ENCODE results near the gene LALBA.

LALBA gene

DNA sequence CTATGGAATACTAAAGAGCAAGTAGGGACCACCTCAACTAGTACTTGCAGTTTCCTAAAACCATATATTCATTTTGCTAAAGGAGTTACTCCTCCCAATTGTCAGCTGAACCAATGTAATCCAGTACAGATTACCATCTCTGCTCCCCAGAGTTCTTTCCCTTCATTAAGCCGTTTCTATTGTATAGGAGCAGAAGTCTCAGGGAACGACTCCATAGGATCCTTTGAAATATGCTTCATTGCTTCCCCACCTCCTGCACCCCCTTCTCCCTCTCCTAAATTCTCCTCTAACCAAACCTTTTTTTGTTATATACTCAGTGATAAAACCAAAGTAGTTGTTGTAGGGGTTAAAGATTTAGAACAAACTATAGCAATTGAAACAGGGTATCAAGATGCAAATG is 30.7 kb upstream of the LALBA start:
- no peak for DNase-seq (ENCODE audit: low spot score)
- Histone ChIP-seq H3K27ac (no peak overlapping the region), H3K4me3 (no peak overlapping the region)
- TF ChIP-seq, protein P1, sequence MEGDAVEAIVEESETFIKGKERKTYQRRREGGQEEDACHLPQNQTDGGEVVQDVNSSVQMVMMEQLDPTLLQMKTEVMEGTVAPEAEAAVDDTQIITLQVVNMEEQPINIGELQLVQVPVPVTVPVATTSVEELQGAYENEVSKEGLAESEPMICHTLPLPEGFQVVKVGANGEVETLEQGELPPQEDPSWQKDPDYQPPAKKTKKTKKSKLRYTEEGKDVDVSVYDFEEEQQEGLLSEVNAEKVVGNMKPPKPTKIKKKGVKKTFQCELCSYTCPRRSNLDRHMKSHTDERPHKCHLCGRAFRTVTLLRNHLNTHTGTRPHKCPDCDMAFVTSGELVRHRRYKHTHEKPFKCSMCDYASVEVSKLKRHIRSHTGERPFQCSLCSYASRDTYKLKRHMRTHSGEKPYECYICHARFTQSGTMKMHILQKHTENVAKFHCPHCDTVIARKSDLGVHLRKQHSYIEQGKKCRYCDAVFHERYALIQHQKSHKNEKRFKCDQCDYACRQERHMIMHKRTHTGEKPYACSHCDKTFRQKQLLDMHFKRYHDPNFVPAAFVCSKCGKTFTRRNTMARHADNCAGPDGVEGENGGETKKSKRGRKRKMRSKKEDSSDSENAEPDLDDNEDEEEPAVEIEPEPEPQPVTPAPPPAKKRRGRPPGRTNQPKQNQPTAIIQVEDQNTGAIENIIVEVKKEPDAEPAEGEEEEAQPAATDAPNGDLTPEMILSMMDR (IDR thresholded peaks at IDR 0.05): no peak

DNA sequence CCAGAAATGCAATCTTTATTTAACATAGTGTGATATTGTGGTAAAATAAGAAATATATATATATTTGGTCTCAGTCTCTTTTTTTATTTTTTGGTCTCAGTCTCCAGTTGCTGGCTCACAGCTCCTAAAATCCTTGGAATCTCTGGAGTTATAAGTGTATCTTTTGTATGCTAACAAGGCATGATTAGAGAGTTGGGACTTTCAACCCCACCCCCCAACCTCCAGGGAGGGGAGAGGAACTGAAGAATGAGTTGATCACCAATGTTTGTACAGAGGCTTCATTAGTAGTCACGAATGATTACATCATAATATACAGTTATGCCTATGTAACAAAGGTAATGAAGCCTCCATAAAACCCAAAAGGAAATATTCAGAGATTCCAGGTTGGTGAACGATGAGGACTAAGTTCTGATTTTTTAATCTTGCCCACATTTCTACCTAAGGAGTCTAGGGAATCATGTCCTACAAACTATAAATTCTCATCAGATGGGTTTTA is 22.8 kb upstream of the LALBA start:
- Histone ChIP-seq H3K4me3 (no peak overlapping the region), H3K27ac (no peak overlapping the region)
- DNase-seq (ENCODE audit: low spot score): no peak
- TF ChIP-seq, protein P1 (IDR thresholded peaks at IDR 0.05): no peak

DNA sequence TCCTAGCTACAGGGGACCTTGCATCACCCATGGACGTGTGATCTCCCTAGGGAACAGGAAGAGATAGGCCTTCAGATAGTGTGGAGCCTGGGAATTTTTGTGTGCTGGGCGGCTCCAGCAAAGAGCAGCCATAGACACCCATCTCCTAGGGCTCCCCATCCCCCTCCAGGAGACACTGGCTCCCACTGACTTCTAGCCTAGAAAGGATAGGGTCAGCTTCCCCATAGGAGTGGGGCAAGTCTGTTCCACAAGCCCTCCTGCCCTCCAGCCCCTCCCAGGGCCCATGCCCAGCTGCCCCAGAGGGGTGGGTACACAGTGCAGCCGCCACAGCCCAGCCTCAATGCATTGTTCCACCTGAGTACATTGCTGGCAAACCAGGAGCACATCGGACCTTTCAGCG is 16.5 kb upstream of the LALBA start:
- Histone ChIP-seq H3K27ac (no peak overlapping the region), H3K4me3 (no peak overlapping the region)
- TF ChIP-seq, protein P1 (IDR thresholded peaks at IDR 0.05): no peak
- DNase-seq (ENCODE audit: low spot score): no peak

DNA sequence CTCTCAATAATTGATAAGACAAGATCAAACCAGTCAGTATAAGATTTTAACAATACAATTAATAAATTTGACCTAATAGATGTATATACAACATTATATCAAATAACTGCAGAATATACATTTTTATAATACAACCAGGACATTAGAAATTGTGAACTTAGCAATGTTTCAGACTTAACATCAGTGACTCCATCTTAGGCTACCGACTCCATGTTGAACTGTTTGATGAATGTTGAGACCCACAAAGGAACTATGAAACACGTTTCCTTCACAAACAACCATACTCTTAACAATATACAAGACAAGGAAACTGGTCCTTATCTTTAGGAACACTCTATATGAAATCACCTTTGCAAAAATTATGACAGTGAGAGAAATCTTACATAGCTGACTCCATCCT is 13.9 kb upstream of the LALBA start:
- DNase-seq (ENCODE audit: low spot score): no peak
- TF ChIP-seq, protein P1 (IDR thresholded peaks at IDR 0.05): no peak
- no peak overlapping the region for H3K4me3 ChIP-seq
- no peak overlapping the region for H3K27ac ChIP-seq

DNA sequence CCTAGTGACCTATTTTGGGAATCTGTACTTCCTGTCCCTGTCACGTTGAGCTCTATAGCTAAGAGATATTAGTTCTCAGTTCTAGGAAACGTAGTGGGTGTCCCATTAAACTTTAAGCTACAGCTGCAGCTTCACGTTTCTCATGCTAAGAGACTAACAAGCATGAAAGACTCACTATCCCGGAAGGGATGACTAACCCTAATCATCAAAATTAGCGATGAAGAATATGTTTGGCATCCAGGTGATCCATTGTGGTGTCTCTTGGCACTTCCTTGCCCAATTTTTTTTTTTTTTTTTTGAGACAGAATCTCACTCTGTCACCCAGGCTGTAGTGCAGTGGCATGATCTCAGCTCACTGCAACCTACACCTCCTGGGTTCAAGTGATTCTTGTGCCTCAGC is 11.0 kb upstream of the LALBA start:
- no peak overlapping the region for H3K4me3 ChIP-seq
- no peak overlapping the region for H3K27ac ChIP-seq
- TF ChIP-seq, protein P1 (IDR thresholded peaks at IDR 0.05): no peak
- no peak for DNase-seq (ENCODE audit: low spot score)

DNA sequence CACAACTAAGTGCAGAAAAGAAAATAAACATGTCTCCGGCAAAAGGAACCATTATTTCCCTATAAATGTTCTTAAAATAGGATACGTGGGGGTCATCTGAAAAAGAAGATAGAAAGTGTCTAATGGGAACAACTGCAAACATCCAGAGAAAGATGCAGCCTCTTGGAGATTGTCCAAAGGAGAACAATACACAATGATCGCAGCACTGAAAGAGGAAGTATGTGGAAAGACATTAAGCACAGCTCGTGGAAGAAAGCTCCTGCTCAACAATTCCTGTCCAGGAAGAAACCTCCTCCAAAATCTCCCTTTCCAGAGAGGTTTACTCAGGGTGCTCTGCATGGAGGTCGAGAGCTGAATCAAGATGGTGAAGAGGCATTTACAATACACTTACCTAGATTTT is 2.5 kb upstream of the LALBA start:
- H3K4me3 ChIP-seq: no peak overlapping the region
- no peak overlapping the region for H3K27ac ChIP-seq
- DNase-seq (ENCODE audit: low spot score): no peak
- TF ChIP-seq, protein P1 (IDR thresholded peaks at IDR 0.05): no peak

DNA sequence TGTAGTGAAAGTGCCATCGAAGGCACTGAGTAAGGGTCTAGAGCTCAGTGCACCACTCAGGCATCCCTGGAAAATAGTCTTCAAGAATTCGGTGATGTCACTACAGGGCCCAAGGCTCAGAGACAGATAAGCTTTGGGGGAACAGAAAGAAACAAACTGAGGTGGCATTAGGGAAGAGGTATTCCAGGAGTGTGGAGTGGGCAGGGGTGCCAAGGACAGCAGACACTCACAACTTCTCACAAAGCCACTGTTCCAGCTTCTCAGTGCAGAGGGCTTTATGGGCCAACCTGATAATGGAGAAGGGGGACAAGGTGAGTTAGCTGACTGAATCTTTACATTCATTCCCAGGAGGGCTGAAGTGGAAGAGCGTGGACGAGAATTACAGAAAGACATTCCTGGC is 2.1 kb downstream of the LALBA start:
- Histone ChIP-seq H3K4me3 (no peak overlapping the region), H3K27ac (no peak overlapping the region)
- TF ChIP-seq, protein P1 (IDR thresholded peaks at IDR 0.05): no peak
- DNase-seq (ENCODE audit: low spot score): no peak
